Endothelial cell of umbilical vein (primary cell): ENCODE results near the gene SERPINA5. TPM values are rescaled to one million over a fixed set of nuclear protein-coding genes. Genes with fewer than 3 reads are reported as not detected.

Experiments
- BruUV-seq: library from RNA; stranded (reverse); fragments of 400-500 nt; replicated peaks from 2 replicates; lab custom pipeline; 2021; lab: Mats Ljungman, UMichigan
- CTCF ChIA-PET: fragments of 300-600, 350-600 bp; sonication (Branson Sonifier 250); formaldehyde crosslinking; loops from one replicate; lab custom pipeline; 2021; ENCODE audit warnings: antibody characterized with exemption, inconsistent platforms; lab: Charles Lee
- POLR2A ChIA-PET: fragments of 300-600, 350-600 bp; sonication (Branson Sonifier 250); formaldehyde crosslinking; loops from one replicate; lab custom pipeline; 2021; ENCODE audit warnings: antibody characterized with exemption, inconsistent platforms; lab: Charles Lee
- DNase-seq: peaks from one replicate; pipeline ENCODE4 v3.0.0-alpha.2; 2011; ENCODE audit warnings: low read depth, low spot score
- FAIRE-seq: peaks from 2 replicates; lab custom pipeline; 2011; peaks lifted over from hg19 to GRCh38; lab: Jason Lieb, UNC
- H2AFZ ChIP-seq: 2 replicates; pipeline ENCODE4 v1.6.0; 2012; ENCODE audit warnings: low read depth, low read length, control low read depth, inconsistent platforms
- H3K27ac ChIP-seq: 2 replicates; pipeline ENCODE4 v1.5.1; 2011; ENCODE audit warnings: low read depth, mild to moderate bottlenecking, control low read depth, low read length, moderate library complexity; ENCODE audit not compliant: insufficient read depth
- H3K27me3 ChIP-seq, 2 experiments: 2 replicates each; pipeline versions ENCODE4 v1.6.0 to v1.6.1; 2011; ENCODE audit warnings: low read length in 2 of 2, mixed read lengths in 1 of 2; ENCODE audit not compliant: control insufficient read depth in 2 of 2, insufficient read depth in 2 of 2
- H3K36me3 ChIP-seq, 2 experiments: 2 replicates in 1 of 2; 3 replicates in 1 of 2; pipeline ENCODE4 v1.5.1; 2011; ENCODE audit warnings: low read length in 2 of 2, mild to moderate bottlenecking in 1 of 2, moderate library complexity in 1 of 2; ENCODE audit not compliant: control insufficient read depth in 2 of 2, insufficient read depth in 2 of 2; ENCODE audit errors: extremely low read depth in 1 of 2
- H3K4me1 ChIP-seq: 3 replicates; pipeline ENCODE4 v1.5.1; 2011; ENCODE audit warnings: mild to moderate bottlenecking, low read length; ENCODE audit not compliant: control insufficient read depth, insufficient read depth; ENCODE audit errors: extremely low read depth
- H3K4me2 ChIP-seq: 2 replicates; pipeline ENCODE4 v1.6.1; 2011; ENCODE audit warnings: low read length, control low read depth, mixed read lengths; ENCODE audit not compliant: insufficient read depth
- H3K4me3 ChIP-seq, 3 experiments: fragments of 200-600 bp in 1 of 3; sonication (generic), shearing (Covaris generic) in 1 of 3; replicated peaks in 1 of 3; 2 replicates each; pipeline ENCODE4 v1.5.1; 2011 to 2016; ENCODE audit warnings: control low read depth in 3 of 3, low read length in 3 of 3, mild to moderate bottlenecking in 2 of 3, inconsistent platforms in 1 of 3, low read depth in 1 of 3, moderate library complexity in 1 of 3; ENCODE audit not compliant: insufficient read depth in 1 of 3
- H3K79me2 ChIP-seq: 2 replicates; pipeline ENCODE4 v1.6.0; 2012; ENCODE audit warnings: low read length, inconsistent platforms; ENCODE audit not compliant: control insufficient read depth, insufficient read depth
- H3K9ac ChIP-seq: replicated peaks from 2 replicates; pipeline ENCODE3; 2011; ENCODE audit warnings: low read length, control low read depth; ENCODE audit not compliant: insufficient read depth; ENCODE audit errors: extremely low read depth
- H3K9me1 ChIP-seq: replicated peaks from 3 replicates; pipeline ENCODE4 v1.6.0; 2011; ENCODE audit warnings: mild to moderate bottlenecking, low read length; ENCODE audit not compliant: control insufficient read depth, insufficient read depth; ENCODE audit errors: extremely low read depth
- H3K9me3 ChIP-seq: replicated peaks from 2 replicates; pipeline ENCODE4 v1.5.1; 2012; ENCODE audit warnings: low read length, inconsistent platforms; ENCODE audit not compliant: control insufficient read depth, insufficient read depth
- H4K20me1 ChIP-seq: replicated peaks from 2 replicates; pipeline ENCODE3; 2011; ENCODE audit warnings: mild to moderate bottlenecking, low read length; ENCODE audit not compliant: control insufficient read depth, insufficient read depth; ENCODE audit errors: extremely low read depth
- CTCF ChIP-seq, 2 donors: IDR thresholded peaks; 1 replicate in 1 of 2; 2 replicates in 1 of 2; pipeline ENCODE4 v1.5.1; 2011; ENCODE audit warnings: low read length in 2 of 2, mild to moderate bottlenecking in 2 of 2, moderate library complexity in 2 of 2, control low read depth in 1 of 2, inconsistent platforms in 1 of 2, low read depth in 1 of 2; ENCODE audit not compliant: insufficient read depth in 1 of 2; ENCODE audit errors: extremely low read depth in 1 of 2
- EZH2 ChIP-seq: IDR thresholded peaks from 2 replicates; pipeline ENCODE4 v1.6.1; 2012; ENCODE audit warnings: borderline replicate concordance, low read depth, mild to moderate bottlenecking, moderate library complexity, low read length, inconsistent platforms; ENCODE audit not compliant: severe bottlenecking
- FOS ChIP-seq: IDR thresholded peaks from 2 replicates; pipeline ENCODE4 v1.6.1; 2011; ENCODE audit warnings: mild to moderate bottlenecking, low read length, moderate library complexity, borderline replicate concordance; ENCODE audit not compliant: insufficient read depth
- GATA2 ChIP-seq: IDR thresholded peaks from 2 replicates; pipeline ENCODE4 v1.7.0; 2011; ENCODE audit warnings: low read depth, mild to moderate bottlenecking, moderate library complexity, mixed read lengths, low read length; ENCODE audit not compliant: insufficient read length, insufficient read depth
- JUN ChIP-seq: IDR thresholded peaks from 2 replicates; pipeline ENCODE4 v1.6.1; 2011; ENCODE audit warnings: borderline replicate concordance, low read depth; ENCODE audit not compliant: insufficient read length, insufficient read depth
- MYC ChIP-seq: IDR thresholded peaks from one replicate; pipeline ENCODE4 v1.6.1; 2011; ENCODE audit warnings: mild to moderate bottlenecking, low read depth, low read length
- POLR2A ChIP-seq: IDR thresholded peaks from 2 replicates; pipeline ENCODE4 v1.6.1; 2012; ENCODE audit warnings: low read depth, mild to moderate bottlenecking, control low read depth, low read length
- POLR2AphosphoS5 ChIP-seq: IDR thresholded peaks from 2 replicates; pipeline ENCODE4 v1.6.1; 2012; ENCODE audit warnings: low read depth, mild to moderate bottlenecking, control low read depth, low read length, moderate library complexity; ENCODE audit not compliant: insufficient read depth
- dilution Hi-C: fragments of 300-500 bp; cut with MboI; formaldehyde crosslinking; loops from one replicate; pipeline ENCODE4 v1.15.0; 2019; ENCODE audit warnings: low sequenced_read_pairs; ENCODE audit not compliant: extremely low pct_ligation_motif_present
- intact Hi-C: fragments of 100-400 bp; cut with micrococcal nuclease; formaldehyde crosslinking; loops from one replicate; pipeline ENCODE4 v1.10.0; 2022
- polyA plus RNA-seq, 4 experiments: library from polyadenylated mRNA; depleted of rRNA in 3 of 4; stranded (reverse) in 3 of 4; unstranded in 1 of 4; fragments of >200 nt; gene quantifications; 2 replicates each; pipeline versions ENCODE4 v1.2.1 to v1.2.3, GENCODE V29; 2011 to 2012; ENCODE audit warnings: missing spikeins in 1 of 4
- total RNA-seq: library from RNA; stranded (reverse); gene quantifications from 2 replicates; pipeline ENCODE4 v1.2.3, GENCODE V29; 2021
- TF ChIP-seq, protein P1 (sequence below): IDR thresholded peaks from 2 replicates; pipeline ENCODE4 v1.6.1; 2011; ENCODE audit not compliant: insufficient read depth, insufficient read length

The SERPINA5 gene
- total and polyA plus RNA-seq, 2 donors (not counting 3 experiments of a cell fraction or from before 2014, with no cell fraction given) = 0.12 TPM; not detected in 1

DNA sequence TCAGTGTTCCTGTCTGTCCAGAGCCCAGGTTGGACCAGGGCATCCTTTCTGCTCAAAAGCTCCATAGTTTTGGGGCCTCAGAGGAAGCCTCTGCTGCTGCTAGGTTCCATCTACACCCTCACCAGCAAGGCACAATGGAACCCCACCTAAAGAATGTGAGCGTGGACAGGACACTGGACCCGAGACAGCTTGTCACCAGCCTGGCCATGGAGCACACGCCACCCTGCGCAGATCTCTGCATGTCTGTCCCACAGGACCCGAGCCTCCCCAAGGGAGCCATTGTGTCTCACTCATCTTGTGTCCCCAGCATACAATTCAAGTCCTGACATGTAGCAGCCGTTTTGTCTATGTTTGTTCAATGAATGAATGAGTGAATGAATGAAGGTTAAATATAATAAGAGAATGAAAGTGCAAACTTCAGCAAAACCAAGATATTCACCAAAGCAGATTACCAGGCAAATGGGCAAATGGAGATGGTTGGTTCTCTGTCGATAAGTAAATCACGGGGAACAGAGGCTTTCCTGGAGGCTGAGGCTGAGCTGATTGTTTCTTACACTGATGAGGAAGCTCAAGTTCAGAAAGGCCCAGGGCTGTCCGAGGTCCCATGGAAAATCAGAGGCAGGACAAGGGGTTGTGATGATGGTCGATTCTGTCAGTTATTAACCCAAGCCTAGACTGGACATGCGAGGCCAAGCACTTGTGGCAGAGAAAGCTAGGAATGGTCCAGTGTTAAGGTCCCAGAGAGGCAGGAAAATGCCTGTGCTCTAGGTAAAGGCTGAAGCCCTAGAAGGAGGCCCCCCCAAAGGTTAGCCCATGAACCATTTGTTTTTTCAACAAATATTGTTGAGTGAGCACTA lies 58.0 kb downstream of the SERPINA5 start:
- no peak overlapping the region for H3K4me2 ChIP-seq
- ChIA-PET POLR2A (no interaction called here), CTCF (interaction anchor here (1.2 kb wide), 1 partner anchor 90 kb away, joined by 4 read pairs; no protein-coding TSS in a partner anchor)
- no peaks in the 10 kb centered on the region for H3K4me1 ChIP-seq
- H2AFZ ChIP-seq = no peak overlapping the region
- H3K36me3 ChIP-seq = no peaks in the 10 kb centered on the region
- no peak overlapping the region for H3K9ac ChIP-seq
- no peaks in the 10 kb centered on the region for H3K9me1 ChIP-seq
- H3K9me3 ChIP-seq = no peaks in the 10 kb centered on the region
- H3K4me3 ChIP-seq = no peak overlapping the region
- H3K79me2 ChIP-seq = no peaks in the 10 kb centered on the region
- no peaks in the 10 kb centered on the region for H4K20me1 ChIP-seq
- no peak for TF ChIP-seq EZH2
- no peak for TF ChIP-seq MYC
- no peak for TF ChIP-seq FOS
- no peak for TF ChIP-seq CTCF (IDR thresholded peaks at IDR 0.05; ENCODE audit: extremely low read depth in 1 of 2, insufficient read depth in 1 of 2, low read depth in 1 of 2, low read length in 2 of 2)
- TF ChIP-seq POLR2A = no peak
- TF ChIP-seq, protein P1, sequence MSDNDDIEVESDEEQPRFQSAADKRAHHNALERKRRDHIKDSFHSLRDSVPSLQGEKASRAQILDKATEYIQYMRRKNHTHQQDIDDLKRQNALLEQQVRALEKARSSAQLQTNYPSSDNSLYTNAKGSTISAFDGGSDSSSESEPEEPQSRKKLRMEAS = no peak
- no peak for TF ChIP-seq POLR2AphosphoS5
- no peak for TF ChIP-seq GATA2
- TF ChIP-seq JUN = no peak
- FAIRE-seq (no peak), DNase-seq (no peak)
- intact Hi-C loops = no loop called here
- dilution Hi-C loops = no loop called here
- no peaks in the 10 kb centered on the region for H3K27me3 ChIP-seq
- BruUV-seq = no TSS peak
- H3K27ac ChIP-seq = no peak overlapping the region
